NOMO-1 treated with dmso at 0.1 percent for 144 hours (cell line): ENCODE measurements around the gene PRKD1.
"Not testable (repeated sequence)": the region's sequence is repeated elsewhere in the genome, so short reads cannot be mapped to it uniquely, and the experiment has no call there.

Experiments
- DNase-seq: peaks from one replicate; lab custom pipeline; 2025; ENCODE audit not compliant: unreplicated experiment; lab: John Stamatoyannopoulos, UW

The PRKD1 gene

GRCh38 chr14:29802211-29802610 lies 125.4 kb downstream of the PRKD1 start:
- no peak for DNase-seq

- DNase-seq = no peak
Measured at GRCh38 chr14:29800961-29801360, 126.7 kb downstream of the PRKD1 start.

DNA sequence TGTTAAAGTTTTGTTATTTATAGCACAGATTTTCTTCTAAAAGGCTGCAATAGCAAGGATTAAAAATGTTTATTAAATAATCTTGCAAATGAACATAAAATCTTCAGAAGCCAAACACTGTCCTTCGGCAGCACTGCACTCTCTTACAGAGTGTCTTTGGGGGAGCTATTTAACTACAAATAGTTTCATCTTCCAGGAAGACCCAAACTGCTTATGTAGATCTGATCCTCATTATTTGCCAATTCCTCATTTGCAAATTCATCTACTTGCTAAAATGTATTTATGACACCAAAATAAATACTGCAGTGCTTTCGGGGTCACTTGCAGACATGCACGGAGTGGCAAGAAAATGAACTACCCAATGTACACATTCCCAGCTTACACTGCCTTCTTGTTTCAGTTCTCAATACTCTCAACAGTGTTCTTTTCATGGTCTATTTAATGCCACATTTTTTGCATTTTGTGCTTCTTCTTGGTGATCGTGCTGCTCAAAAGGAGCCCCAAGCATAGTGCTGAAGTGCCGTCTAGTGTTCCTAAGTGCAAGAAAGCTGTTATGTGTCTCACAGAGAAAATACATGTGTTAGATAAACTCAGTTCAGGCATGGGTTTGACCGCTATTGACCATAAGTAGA lies 128.1 kb downstream of the PRKD1 start:
- no peak for DNase-seq

DNA sequence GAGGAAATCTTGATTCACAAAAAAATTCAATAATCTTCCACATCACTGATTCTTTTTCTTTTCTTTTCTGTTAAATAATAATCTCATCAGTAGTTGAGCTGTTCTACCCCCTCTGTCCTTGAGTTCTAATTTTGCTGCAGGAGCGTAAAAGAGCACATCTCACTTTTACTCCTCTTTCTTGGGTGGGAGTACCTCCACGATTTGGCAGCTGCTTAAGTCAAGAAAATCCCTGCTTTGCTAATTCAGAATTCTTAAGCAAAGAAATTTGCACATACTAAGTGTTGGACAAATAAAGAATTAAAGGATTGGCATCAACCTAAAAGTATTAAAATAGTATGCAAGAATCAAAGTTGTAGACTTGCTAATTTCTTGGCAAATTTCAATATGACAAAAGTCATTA lies 128.8 kb downstream of the PRKD1 start:
- DNase-seq = no peak

GRCh38 chr14:29798108-29798663 lies 129.5 kb downstream of the PRKD1 start:
- no peak for DNase-seq

GRCh38 chr14:29796853-29797252 lies 130.8 kb downstream of the PRKD1 start:
- no peak for DNase-seq

GRCh38 chr14:29789475-29789874 lies 138.2 kb downstream of the PRKD1 start:
- no peak for DNase-seq

DNA sequence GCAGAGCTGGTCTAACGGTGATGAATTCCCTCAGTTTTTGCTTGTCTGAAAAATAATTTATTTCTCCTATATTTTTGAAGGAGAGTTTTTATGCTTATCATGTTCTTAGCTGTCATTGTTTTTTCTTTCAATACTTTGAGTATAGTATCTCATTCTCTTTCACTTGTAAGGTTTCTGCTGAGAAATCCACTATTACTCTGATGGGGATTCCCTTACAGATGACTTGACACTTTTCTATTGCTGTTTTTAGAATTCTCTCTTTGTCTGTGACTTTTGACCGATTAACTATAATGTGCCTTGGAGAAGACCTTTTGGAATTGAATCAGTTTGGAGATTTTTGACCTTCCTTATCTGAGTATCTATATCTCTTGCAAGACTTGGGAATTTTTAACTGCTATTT lies 139.6 kb downstream of the PRKD1 start:
- no peak for DNase-seq

DNA sequence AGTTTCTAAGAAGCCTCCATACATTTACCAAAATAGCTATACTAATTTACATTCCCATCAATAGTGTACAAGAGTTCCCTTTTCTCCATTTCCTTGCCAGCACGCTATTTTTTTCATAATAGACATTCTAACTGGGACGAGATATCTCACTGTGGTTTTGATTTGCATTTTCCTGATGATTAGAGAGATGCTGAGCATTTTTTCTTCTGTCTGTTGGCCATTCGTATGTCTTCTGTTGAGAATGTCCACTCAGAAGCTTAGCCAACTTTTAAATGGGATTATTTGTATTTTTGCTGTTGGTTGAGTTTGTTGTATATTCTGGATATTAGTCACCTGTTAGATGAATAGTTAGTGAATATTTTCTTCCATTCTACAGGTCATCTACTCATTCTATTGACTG lies 144.1 kb downstream of the PRKD1 start:
- no peak for DNase-seq

DNA sequence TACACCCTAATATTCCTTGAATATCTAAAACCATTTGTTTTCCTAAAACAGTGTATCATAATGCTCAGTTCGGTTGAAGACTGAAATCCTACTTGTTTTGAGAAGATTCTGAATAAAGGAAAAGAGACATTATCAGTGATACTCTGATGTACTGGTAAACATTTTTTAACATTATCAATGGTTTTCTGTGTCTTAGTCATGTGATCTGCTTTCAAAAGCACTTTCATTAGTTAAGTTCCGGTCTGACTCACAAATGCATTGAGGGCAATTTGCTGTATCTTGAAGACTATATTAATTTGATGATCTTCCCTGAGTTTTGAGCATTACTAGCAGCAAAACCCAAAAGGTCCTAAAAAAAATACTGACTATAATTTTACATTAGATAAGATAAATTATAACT lies 145.6 kb downstream of the PRKD1 start:
- DNase-seq = no peak

- not testable (repeated sequence) for DNase-seq
Measured at GRCh38 chr14:29777142-29777541, 150.5 kb downstream of the PRKD1 start.

GRCh38 chr14:29773990-29774389 lies 153.7 kb downstream of the PRKD1 start:
- no peak for DNase-seq

DNA sequence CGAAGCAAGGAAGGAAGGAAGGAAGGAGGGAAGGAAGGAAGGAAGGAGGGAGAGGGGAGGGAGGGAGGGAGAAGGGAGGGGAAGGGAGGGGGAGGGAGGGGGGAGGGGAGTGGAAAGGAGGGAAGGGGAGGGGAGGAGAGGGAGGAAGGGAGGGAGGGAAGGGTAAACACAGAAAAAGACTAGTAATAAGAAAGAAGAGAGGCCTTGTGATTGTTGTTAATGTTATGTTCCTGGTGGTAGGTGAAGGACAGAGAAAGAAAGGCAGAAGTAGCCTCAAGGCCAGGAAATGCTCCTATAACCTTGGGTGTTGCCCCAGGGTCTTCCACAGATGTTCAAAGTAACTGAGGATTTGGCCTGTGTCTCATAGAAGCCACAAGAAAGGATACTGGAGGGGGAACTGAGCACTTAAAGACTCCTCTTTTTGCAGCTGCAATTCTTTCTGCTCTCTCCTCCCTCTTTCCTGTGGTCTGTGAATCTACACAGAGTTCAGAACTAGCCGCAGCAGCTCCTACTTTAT lies 164.2 kb downstream of the PRKD1 start:
- no peak for DNase-seq

DNA sequence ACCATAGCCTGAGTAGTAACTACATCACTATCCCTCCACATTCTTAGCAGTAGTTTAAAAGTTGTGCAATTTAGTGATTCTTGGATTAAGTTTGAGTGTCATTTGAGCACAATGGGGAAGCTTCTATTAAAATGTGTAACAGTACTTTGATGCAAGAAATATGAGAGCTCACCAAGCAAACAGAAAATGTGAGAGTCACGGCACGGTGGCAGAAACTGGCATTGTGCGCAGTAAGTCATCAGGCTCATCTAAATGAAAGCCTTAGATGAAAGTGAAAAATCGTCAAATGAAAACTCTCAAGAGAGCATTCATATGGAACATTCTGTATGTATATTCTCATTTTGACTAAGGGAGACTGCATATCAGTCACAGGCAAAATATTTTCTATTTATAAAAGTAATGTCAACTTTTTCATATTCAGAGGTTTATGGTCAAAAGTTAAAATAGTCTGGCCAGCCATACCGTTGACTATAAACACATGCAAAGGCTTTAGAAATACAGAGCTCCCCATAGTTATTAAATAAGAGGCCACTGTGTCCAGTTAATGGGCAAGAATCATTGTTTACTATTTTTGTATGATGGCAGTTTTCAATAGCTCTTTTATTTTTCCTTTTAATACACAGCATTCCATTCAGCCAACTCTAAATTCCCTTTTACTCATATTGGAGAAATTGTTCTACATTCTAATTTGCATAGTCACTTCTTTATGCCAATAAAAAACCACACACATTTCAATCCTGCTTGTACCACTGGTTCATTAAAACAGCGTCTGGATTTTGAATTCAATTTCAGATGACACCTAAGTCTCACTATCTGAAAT lies 167.9 kb downstream of the PRKD1 start:
- DNase-seq = no peak

DNA sequence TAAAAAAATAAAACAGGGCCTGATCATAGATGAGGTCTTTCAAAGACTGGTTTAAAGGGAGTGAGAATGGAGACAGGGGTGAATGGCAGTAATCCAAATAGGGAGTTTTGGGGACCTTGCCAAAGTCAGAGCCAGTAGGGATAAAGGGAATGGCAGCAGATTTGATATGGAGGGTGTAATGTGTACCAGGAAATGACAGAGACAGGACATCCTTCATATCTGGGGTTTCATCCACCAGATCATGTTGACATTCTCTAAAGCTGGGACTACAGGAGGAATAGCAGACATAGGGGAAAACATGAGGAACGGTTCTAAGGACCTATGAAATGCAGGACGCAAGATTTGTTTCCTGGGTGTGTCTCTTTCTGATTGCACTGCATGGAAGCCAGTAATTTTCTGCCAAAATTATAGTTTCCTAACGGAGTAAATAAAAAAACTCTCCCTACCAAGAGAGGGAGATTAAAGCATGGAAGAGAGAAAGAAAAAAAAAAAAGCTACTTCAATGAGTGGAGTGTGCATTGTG lies 169.9 kb downstream of the PRKD1 start:
- no peak for DNase-seq

DNA sequence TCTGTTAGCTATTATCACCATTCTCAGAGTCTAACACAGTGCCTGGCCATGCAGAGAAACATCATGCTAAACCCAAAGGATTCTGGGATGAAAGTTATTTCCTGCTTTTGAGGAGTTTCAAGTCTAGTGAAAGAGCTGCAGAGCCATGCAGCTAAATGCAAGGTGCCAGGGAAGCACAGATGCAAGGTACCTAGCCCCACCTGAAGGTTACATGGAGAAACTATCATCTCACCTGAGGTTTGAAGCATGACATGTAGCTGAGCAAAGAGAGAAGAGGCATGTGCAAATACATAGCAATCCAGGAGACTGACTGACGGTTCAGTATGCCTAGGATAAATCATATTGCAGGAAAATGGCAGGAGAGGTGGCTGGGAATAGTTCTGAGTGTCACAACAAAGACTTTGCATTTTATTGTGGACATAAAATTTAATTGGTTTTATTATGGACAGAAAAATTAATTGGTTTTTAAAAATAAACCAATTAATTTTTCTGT lies 170.4 kb downstream of the PRKD1 start:
- no peak for DNase-seq

GRCh38 chr14:29756019-29756385 lies 171.6 kb downstream of the PRKD1 start:
- DNase-seq = no peak

GRCh38 chr14:29755311-29756018 lies 172.2 kb downstream of the PRKD1 start:
- DNase-seq = no peak

DNA sequence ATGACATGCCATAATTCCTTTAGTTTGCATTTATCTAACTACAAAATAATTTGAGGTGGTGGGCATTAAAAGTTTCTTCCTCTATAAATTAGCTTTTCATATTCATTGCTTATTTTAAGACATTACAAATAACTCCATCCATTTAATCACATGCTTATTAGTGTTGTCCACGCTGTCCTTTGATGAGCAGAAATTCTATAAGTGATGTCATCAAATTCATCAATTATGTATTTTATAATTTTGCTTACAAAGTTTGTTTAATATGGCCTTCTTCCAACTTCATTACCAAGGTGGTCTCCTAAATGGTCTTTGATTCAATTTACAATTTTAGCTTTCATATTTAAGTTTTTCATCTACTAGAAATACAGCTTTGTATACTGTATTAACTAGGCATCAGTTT lies 173.5 kb downstream of the PRKD1 start:
- no peak for DNase-seq

GRCh38 chr14:29752221-29752923 lies 175.3 kb downstream of the PRKD1 start:
- DNase-seq = no peak

DNA sequence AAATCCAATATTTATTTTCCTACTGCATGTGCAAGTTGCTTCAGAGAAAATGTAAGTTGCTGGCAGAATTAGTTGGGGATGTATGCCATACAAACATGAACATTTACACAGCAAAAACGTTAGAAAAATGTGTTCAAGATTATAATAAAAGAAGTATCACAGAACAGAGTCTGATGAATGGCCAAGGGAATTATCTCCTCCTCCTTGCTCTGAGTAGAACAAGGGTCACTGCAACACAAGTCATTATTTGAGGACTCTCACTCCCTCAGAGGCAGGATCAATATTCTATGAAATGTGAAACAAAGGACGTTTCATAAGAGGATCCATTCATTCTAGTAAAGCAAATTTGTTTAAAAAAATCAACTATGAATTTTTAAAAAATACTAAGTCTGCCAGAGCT lies 177.8 kb downstream of the PRKD1 start:
- DNase-seq = no peak
